ENCODE results near the gene MEA1.
"Not testable (repeated sequence)": the region's sequence is repeated elsewhere in the genome, so short reads cannot be mapped to it uniquely, and the experiment has no call there.

MEA1 gene

DNA sequence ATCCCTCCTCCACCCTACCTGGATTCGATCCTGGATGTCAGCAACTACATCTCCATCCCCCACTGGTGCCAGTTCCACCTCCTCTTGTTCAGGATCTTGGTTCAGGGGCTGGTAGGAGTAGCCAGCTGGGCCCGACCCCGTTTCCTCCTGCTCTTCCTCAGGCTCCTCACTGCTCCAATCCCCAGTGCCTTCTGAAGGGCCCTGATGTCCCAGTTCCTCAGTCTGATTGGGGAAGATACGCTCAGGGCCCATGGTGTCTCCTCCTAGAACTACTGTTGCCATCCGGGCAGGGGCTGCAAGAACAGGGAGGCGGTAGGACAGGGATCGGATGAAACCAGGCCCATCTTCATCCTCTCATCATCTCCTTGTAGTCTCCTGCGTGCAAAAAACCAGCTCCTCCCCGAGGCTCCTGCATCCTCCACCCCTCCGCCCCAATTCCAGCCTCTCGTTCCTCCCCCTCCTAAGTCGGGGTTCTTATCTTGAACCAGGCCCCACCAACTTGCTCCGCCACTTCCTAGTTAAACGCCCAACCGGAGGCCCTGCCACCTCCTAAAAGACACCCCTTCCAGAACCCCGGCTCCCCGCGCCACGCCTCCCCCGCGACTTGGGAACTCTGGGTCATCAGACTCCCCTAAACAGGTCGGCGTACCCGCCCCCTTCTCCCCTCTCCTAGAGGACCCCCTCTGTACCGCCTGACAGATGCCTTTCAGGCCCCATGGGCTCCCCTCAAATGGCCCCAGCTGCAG is 476 bp downstream of the MEA1 start:
- peak; percentile 48 for DNase-seq

DNA sequence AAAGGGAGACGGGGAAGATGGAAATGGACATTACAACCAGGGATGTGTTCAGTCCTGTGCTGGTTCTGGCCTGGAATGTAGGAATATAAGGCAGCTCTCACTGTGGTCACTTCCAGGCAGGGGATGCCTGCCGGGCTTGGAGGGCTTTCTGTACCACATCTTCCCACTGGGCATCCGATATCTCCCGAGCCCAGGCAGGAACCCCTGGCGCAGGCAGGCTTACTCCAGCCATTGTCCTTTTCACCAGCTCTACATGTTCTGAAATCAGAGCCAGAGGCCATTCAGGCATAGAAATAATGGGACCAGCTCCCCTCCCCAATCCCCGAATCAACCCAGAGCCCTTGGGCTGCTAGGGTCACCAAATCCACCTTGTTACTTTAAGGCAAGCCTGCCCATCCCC is 1.4 kb downstream of the MEA1 start:
- DNase-seq, result no peak

DNA sequence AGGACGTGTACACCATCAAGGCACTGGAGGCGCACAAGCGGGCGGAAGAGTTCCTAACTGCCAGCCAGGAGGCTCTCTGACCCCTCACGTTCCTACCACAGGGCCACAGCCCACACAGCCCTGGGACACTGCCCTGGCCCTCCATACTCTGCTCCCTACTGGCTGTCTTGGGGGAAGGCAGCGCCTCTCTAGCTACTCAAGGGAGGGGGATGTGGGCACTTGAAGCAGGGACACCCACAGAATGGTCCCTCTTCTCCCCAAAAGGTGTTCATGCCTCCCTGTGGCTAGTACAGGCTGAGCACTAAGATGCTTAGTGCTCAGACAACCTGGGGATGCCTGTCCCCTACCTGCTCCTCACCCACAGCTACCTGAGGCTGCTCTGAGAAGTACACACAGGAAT is 2.5 kb downstream of the MEA1 start:
- DNase-seq, result no peak

DNA sequence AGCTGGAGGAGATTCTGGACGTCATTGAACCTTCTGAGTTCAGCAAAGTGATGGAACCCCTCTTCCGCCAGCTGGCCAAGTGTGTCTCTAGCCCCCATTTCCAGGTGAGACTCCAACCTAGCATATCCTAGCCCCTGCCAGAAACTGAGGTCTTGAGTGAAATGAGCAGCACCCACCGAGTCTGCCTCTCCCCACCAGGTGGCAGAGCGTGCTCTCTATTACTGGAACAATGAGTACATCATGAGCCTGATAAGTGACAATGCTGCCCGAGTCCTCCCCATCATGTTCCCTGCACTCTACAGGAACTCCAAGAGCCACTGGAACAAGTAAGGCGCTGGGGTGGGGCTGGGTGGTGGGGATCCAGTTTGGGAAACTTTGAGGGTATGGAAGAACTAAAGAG is 4.6 kb downstream of the MEA1 start:
- DNase-seq, result no peak

DNA sequence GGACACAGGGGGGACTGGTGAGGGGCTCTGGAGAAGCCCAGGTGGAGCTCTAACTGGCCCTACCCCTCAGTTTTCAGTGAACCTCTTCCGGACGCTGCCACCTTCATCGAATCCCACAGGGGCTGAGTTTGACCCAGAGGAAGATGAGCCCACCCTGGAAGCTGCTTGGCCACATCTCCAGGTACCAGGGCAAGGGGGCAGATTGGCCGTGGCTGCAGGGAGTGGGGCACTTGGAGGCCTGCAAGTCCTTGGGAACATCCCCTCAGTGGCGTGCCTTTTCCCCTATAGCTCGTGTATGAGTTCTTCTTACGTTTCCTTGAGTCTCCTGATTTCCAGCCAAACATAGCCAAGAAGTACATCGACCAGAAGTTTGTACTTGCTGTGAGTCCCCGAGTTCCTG is 6.6 kb downstream of the MEA1 start:
- no peak for DNase-seq

DNA sequence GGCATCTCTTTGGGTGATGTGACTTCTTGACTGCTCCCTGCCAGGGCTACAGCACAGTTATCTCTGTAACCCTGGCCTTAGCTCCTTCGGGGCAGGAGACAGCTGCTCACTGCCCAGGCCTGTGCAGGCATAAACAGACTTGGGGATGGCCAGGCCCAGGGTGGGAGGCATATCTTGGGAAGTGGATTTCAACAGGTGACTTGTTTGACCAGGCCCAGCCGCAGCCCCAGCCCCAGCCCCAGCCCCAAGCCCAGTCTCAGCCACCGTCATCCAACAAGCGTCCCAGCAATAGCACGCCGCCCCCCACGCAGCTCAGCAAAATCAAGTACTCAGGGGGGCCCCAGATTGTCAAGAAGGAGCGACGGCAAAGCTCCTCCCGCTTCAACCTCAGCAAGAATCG is 7.5 kb downstream of the MEA1 start:
- DNase-seq, result no peak

DNA sequence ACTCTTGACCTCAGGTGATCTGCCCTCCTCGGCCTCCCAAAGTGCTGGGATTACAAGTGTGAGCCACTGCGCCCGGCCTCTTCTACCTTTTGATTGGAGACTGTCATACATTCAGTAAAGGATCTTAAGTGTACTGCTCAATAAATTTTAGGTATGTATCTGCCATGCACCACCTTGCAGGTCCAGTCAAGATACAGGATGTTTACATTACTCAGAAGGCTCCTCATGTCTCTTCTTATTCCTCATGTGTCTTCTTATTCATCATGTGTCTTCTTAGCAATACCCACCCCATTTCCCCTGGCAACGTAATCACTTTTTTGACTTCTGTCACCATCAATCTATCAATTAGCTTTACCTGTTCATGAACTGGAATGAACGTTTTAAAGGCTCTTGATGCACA is 7.9 kb downstream of the MEA1 start:
- no peak for DNase-seq

DNA sequence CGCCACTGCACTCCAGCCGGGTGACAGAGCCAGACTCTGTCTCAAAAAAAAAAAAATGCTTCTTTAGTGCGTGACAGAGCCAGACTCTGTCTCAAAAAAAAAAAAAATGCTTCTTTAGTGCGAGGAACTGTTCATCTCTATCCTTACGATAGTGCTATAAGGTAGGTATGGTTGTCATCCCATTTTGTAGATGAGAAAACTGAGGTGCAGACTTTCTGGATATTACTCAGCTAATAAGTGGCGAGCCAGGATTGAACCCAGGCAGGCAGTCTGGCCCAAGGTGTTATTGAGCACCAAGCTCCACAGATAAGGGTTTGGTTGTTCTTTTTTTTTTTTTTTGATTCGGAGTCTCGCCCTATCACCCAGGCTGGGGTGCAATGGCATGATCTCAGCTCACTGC is 11.9 kb downstream of the MEA1 start:
- DNase-seq, result no peak

DNA sequence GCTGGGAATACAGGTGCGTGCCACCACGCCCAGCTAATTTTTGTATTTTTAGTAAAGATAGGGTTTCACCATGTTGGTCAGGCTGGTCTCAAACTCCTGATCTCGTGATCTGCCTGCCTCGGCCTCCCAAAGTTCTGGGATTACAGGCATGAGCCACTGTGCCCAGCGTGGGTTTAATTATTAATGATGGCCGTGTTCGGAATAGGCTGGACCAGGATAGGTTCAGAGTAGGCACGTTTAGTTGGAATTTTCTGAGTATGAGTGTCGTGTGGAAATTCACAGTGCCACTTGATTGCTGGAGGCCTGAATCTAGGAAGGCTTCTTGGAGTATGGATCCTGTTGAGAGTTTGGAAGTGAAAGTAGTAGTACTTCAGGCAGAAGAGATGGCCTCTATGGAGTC is 15.5 kb downstream of the MEA1 start:
- not testable (repeated sequence) for DNase-seq

DNA sequence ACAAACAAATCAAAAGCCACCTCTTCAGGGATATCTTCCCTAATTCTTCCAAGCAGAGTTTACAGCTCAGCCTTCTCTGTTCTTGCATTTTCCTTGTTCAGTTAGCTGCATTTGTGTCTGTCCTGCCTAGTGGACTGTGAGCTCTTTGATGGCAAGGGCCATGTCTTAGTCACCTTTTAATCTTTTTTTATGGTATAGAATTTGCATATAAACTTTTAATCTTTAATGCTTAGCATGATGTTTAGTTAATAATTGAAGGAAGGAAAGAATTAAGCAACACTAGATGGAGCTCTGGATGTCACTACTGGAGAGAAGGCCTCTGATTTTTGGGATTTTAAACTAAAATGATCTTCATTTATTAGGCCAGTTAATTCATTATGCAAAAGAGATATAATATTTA is 17.2 kb downstream of the MEA1 start:
- DNase-seq, result no peak

DNA sequence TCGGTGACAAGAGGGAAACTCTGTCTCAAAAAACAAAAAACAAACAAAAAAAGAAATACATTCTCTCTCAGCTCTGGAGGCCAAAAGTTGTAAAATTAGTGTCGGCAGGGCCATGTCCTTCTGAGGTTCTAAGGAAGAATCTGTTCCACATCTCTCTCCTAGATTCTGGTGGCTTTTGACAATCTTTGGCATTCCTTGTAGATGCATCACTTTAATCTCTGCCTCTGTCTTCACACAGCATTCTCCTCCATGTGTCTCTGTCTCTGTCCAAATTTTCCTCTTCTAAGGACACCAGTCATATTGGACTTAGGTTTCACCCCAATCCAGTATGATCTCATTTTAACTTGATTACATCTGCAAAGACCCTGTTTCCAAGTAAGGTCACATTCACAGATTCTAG is 20.3 kb downstream of the MEA1 start:
- DNase-seq, result no peak

DNA sequence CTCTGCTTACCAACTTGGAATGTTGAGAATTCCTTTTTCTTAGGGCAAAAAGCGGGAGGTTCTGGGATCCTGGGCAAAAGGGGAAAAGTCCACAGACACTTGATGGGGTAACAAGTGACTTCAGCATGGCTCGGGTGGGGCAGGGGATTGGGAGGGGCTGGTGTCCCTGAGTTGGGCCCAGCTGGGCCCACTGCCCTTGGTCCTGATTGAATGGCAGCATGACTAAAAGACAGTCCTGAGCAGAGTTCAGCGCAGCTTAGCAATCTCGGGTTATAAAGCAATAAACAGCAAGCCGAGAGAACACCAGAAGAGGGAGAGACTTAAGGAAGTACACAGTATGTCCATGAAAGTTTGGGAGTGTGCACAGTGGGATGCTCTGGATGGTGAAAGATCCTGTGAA is 23.8 kb downstream of the MEA1 start:
- no peak for DNase-seq

DNA sequence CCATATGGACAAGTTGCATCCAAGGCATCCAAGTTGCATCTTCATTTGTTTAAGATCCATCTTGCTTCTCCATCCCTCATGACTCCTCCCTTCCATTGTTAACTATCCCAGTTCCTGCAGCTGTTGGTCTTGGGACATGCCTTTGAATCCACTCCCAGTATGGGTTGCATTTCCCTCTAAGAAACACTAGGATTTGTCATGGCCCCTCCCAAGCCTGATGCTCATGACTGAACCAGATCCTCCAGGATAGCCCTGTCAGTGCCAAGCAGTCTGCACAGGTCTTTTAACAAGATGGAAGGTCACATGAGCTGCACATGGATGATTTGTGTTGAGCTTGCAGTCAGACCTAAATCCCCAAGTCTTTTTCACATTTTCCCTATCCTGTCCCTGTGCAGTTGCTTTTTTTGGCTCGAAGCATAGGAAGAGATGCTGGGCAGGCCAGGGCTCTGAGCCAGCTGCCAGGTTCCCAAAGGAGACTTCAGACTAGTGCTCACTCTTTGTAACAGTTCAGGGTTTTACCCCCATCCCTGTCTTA is 25.2 kb downstream of the MEA1 start:
- no peak for DNase-seq

DNA sequence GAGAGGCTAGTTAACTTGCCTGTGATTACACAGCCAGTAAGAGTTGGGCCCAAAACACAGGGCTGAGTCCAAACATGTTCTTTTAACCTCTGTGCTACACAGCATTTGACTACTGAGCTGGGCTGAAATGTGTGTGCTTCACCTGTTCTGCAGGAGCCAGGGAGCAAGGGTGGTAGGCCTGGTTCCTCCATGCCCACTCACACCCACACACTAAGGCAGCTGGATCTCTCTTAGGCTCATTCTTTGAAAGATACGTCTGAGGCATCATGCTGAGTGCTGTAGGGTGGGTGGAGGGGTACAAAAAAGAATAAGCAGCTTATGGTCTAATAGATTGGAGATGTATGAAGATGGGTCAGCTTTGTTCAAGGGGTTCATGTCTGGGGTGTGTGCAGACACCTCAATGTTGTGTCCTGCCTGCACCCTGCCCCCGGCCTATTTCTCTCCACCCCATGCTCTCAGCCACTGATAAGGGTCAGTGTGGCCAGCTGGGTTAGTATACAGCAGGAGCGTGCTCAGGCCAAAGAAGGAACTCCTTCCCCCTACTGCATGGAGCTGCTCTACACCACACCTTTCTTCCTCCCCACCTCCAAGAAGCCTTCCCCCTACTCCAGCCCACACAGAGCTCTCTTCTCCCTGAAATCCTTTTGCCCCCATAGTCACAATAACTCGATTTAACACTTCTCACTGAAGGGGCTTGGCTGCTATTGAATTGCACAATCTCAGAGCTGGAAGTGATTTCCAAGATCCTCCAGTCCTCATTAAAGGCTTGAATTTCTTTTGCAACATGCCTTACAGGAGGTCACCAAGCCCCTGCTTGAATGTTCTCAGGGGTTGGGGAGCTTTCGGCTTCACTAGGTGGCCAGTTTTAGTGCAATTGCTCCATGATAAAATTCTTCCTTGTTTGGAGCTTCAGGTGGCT is 26.0 kb downstream of the MEA1 start:
- DNase-seq, result no peak

DNA sequence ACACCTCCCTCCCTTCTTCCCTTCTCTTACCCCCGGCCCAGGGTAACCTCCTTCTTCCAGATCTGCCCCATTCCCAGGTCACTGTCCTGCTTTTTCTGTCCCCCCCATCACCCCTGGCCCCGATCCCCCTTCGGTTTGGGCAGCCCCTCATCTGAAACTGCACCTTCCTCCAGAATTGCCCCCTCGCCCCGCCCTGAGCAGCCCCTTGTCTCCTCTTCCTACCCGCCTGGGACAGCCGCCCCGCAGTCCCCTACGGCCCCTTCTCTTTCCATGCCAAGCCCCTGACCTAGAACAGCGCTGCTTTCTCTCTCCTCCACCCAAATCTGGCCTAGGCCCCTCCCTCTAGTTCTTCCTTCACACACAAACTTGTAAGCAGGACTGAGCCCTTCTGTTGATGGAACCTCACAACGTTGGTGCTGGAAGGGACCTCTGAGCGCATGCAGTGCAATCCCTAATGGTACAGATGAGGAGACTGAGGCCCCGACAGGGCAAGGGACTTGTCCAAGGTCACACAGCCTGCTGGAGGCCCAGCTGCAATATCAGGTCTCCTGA is 28.7 kb downstream of the MEA1 start:
- DNase-seq, result peak; percentile 25

DNA sequence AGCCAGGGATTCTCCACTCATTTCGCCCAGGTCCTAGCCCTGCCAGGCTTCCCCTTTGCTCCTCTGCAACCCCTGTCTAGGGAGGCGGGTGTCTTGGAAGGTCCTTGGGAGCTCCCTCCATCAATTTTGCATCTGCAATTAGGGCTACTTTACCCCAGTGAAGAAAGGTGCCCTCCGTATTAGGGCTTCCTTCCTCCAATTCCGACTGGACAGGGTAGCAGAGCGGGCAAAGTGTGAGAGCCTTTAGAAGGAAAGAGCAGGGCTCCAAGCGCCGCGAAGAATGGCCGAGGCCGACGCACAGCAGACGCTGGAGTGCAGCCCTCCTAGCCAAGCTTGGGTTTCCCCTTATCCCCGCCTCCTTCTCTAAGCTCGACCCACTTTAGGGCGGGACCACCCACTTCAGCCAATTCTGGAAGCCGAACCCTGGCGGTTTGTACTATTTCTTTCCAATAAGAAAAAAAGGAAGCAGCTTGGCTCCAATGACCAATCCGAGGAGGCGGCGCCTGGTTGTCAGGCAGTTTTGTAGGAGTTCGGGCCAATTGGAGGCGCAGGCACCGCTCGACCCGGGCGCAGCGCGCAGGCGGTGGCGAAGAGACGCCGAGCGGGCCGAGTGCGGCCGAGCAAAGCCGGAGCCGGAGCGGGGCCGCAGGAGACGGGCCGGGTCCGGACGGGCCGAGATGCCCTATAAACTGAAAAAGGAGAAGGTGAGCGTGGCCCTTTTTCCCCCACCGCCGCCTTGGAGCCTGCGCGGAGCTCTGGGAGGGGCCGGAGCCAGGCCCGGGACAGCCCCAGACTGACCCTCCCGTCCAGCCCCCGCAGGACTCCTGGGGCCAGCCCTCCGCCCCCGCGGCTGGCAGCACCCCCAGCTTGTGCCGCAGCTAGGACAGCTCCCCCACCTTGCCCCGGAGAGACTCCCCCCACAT is 29.5 kb downstream of the MEA1 start, which contains the start of gene PPP2R5D:
PPP2R5D (plus strand) TSS at position 570 of the 923 bp plus-strand sequence; CDS start at position 678, 108 bp downstream.
- peak; percentile 91 for DNase-seq

DNA sequence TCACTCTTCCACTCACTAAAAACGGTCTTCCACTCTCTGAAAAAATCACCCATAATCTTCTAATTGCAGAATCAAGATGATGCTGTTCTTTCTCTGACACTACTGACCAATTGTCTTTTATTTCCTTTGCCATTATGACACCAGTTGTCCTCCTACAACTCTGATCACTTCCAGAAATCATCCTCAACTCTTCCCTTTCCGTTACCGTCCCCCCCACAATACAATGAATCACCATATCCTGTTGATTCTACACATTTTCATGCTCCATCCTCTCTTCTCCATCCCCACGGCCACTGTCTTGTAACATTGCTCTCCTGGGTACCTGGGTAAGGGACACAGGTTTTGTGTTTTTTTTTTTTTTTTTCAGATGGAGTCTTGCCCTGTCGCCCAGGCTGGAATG is 31.9 kb downstream of the MEA1 start:
- DNase-seq, result no peak

DNA sequence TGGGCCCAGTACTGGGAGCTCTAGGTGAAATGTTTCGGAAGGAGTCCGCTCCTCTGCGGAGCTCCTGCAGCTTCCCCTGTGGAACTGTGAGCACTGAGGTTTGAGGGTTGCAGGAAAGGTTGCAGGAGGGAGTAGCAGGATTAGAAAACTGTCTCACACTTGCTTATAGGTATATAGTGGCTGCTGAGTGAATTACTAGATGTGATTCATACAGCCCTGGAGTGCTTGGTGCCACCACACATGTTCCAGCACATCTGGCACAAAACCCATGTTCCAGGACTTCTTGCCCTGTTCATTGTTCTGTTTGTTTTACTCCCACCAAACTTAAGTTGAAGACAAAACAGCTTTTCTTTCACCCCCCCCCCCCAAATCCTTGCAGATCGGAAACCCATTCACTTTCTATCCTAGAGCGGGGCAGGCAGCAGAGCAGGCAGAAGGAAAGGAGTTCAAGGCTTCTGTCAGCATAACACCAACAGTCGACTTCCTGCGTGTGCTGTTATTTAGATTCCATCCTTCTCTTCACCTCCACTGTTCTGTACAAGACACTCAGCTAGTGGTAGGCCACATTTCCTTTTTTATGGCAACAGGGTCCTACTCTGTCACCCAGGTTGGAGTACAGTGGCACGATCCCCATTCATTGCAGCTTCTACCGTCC is 34.1 kb downstream of the MEA1 start:
- no peak for DNase-seq

DNA sequence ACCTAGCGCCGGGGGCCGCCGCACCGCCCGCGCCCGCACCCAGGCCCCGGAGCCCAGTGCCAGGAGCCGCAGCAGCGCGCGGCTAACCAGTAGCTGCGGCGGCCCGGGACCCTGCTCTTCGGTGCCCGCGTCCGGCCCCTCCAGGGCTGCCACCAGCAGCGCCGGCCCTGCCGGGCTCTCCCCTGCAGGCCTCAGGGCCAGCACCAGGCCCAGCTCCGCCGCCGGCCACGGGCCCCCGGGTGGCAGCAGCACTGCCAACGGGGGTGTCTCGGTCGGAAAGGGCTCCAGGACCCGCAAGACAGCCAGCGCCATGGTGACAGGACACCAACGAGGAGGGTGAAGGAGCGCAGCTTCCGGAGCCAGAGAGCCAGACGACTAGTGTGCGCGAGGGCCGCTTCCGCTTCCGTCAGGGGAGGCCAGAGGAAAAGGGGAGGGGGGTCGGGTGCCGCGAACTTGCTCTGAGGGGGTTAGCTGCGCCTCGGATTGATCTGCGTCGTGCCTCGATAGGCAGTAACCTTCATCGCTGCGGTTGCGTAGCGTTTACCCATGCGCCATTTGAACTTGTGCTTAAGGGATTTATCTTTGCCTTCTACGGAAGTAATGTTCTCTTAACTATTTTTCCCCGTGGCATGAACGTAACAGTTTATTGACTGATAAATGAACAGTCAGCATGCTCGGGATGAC is 34.8 kb downstream of the MEA1 start, which contains the start of gene PEX6:
PEX6 (minus strand) TSS at position 343 of the 684 bp plus-strand sequence; CDS start at position 312, 31 bp downstream.
- peak; percentile 91 for DNase-seq

DNA sequence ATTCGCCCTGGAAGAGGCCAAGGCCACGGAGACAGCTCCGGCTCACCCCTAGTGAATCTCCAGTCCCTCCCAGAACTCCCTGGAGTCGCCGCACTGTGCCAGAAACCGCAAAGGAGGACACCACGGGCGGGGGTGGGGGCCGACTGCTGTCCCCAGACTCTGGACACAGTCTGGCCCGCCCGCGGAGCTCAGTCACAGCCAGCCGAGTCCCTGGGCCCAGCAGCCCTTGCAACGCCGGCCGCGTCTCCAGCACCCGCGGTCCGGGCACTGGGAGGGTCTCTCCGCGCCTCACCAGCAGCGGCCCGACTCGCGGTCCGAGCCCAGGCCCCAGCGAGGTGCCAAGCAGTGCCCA is 35.3 kb downstream of the MEA1 start:
- DNase-seq, result no peak

All from right kidney (tissue), 1 donor.